Measurements from ENCODE around the gene EPX. TPM values are rescaled to one million over a fixed set of nuclear protein-coding genes. Genes with fewer than 3 reads are reported as not detected.

The EPX gene
- polyA plus RNA-seq, 1 donor (not counting 4 experiments of a cell fraction or from before 2014, with no cell fraction given): not detected

DNA sequence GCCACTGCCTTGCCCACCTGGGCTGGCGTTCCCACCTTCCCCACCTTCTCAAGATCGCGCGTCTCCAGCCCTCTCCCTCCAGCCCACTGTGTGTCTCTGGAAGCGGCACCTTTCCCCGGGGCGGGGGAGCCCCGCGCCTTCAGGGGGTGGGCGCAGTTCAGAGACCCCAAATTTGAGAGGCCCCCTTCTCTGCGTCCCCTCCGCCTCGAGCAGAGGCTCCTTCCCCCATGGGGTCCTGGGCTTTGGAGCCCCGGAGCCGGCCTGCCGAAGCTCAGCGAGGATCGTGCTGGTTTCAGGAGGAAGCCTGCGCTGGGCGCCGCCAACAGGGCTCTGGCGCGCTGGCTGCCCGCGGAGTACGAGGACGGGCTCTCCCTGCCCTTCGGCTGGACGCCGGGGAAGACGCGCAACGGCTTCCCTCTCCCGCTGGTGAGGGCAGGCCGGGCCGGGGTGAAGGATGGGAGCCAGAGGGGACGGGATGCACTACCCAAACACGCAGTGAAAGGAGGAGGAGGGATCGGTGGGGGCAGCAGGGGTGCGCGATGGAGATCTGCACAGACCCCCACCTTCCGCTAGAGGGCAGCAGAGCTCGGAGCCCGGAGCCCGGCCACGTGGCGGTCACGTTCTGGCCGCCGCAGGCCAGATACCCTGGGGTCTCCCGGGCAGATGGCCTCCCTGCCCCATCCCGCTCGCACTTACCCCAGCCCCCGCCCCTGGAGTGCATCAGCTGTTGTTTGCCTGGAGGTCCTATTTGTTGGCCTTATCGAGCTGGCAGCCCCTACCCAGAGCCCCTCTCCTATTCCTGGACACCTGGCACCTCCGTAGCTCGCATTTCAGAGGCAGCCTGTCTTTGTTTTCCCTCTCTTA lies 57.0 kb downstream of the EPX start:
- Histone ChIP-seq H3K36me3 (ENCODE audit: control insufficient read depth in 2 of 2, extremely low read depth in 1 of 2, insufficient read depth in 2 of 2, low read length in 2 of 2) (no peaks in the 10 kb centered on the region), H3K27ac (ENCODE audit: control insufficient read depth, insufficient read depth, low read length) (no peak overlapping the region), H3K4me2 (ENCODE audit: control insufficient read depth, extremely low read depth, insufficient read depth, low read depth, low read length) (peak overlapping the region; percentile 80), H4K20me1 (ENCODE audit: control insufficient read depth, extremely low read depth, insufficient read depth, low read length) (no peaks in the 10 kb centered on the region), H3K4me3 (ENCODE audit: control insufficient read depth in 2 of 3, extremely low read depth in 1 of 3, insufficient read depth in 2 of 3, low read depth in 1 of 3, low read length in 3 of 3) (peak overlapping the region; percentile 30 to 66 (median 57)), H3K9ac (ENCODE audit: control insufficient read depth, extremely low read depth, insufficient read depth, low read length) (no peak overlapping the region), H3K27me3 (ENCODE audit: control insufficient read depth, extremely low read depth, insufficient read depth, low read length) (peaks cover 42% of the 10 kb centered on the region), H3K4me1 (ENCODE audit: control insufficient read depth, extremely low read depth, insufficient read depth, low read length) (peaks cover 5% of the 10 kb centered on the region), H3K9me3 (ENCODE audit: control insufficient read depth, low read depth, low read length) (no peaks in the 10 kb centered on the region), H3K79me2 (ENCODE audit: control insufficient read depth, insufficient read depth, low read length) (no peaks in the 10 kb centered on the region), H2AFZ (ENCODE audit: control insufficient read depth, low read length) (peak overlapping the region; percentile 89), H3K9me1 (ENCODE audit: control insufficient read depth, extremely low read depth, insufficient read depth, low read length) (no peaks in the 10 kb centered on the region)
- TF ChIP-seq, protein P1, sequence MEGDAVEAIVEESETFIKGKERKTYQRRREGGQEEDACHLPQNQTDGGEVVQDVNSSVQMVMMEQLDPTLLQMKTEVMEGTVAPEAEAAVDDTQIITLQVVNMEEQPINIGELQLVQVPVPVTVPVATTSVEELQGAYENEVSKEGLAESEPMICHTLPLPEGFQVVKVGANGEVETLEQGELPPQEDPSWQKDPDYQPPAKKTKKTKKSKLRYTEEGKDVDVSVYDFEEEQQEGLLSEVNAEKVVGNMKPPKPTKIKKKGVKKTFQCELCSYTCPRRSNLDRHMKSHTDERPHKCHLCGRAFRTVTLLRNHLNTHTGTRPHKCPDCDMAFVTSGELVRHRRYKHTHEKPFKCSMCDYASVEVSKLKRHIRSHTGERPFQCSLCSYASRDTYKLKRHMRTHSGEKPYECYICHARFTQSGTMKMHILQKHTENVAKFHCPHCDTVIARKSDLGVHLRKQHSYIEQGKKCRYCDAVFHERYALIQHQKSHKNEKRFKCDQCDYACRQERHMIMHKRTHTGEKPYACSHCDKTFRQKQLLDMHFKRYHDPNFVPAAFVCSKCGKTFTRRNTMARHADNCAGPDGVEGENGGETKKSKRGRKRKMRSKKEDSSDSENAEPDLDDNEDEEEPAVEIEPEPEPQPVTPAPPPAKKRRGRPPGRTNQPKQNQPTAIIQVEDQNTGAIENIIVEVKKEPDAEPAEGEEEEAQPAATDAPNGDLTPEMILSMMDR (optimal IDR thresholded peaks at IDR 0.05 in 1 of 3, IDR thresholded peaks at IDR 0.05 in 1 of 3, conservative IDR thresholded peaks at IDR 0.05 in 1 of 3; ENCODE audit: extremely low read depth in 1 of 3, insufficient read depth in 2 of 3, low read length in 3 of 3): peak; percentile 80 to 99 (median 87)
- TF ChIP-seq EZH2 (IDR thresholded peaks at IDR 0.05; ENCODE audit: low read length): peak; percentile 24
- dilution Hi-C loops (cut with MboI; ENCODE audit: extremely low pct_ligation_motif_present, low sequenced_read_pairs): no loop called here
- DNase-seq (ENCODE audit: low read depth, low spot score) (no peak), FAIRE-seq (no peak)

DNA sequence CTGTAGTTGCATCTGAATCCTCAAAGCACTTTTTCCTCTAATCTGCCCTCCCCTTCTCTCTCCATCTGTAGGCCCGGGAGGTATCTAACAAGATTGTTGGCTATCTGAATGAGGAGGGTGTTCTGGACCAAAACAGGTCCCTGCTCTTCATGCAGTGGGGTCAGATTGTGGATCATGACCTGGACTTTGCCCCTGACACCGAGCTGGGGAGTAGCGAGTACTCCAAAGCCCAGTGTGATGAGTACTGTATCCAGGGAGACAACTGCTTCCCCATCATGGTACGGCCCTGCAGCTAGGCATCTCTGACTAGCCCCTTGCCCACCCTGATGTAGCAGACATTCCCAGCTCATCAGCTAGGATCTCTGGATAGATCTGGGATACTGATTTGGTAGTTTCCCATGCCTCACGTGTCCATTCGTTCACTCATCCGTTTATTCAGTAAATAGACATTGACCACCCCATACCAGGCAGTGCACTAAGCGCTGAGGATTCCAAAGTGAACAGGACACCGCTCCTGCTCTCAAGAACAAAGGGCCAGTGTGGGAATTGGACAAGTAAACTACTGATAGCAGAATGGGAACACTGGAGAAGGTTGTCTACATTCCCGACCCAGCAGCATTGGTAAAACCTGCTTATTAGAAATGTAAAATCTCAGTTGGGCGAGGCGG lies 58.0 kb downstream of the EPX start:
- no peak overlapping the region for H3K27ac ChIP-seq (ENCODE audit: control insufficient read depth, insufficient read depth, low read length)
- H3K36me3 ChIP-seq (ENCODE audit: control insufficient read depth in 2 of 2, extremely low read depth in 1 of 2, insufficient read depth in 2 of 2, low read length in 2 of 2): no peaks in the 10 kb centered on the region
- no peak overlapping the region for H3K4me2 ChIP-seq (ENCODE audit: control insufficient read depth, extremely low read depth, insufficient read depth, low read depth, low read length)
- DNase-seq (ENCODE audit: low read depth, low spot score): no peak
- no peak for FAIRE-seq
- peaks cover 5% of the 10 kb centered on the region for H3K4me1 ChIP-seq (ENCODE audit: control insufficient read depth, extremely low read depth, insufficient read depth, low read length)
- H3K9me3 ChIP-seq (ENCODE audit: control insufficient read depth, low read depth, low read length): no peaks in the 10 kb centered on the region
- H2AFZ ChIP-seq (ENCODE audit: control insufficient read depth, low read length): no peak overlapping the region
- H3K27me3 ChIP-seq (ENCODE audit: control insufficient read depth, extremely low read depth, insufficient read depth, low read length): peaks cover 38% of the 10 kb centered on the region
- dilution Hi-C loops (cut with MboI; ENCODE audit: extremely low pct_ligation_motif_present, low sequenced_read_pairs): no loop called here
- no peak overlapping the region for H3K9ac ChIP-seq (ENCODE audit: control insufficient read depth, extremely low read depth, insufficient read depth, low read length)
- no peak for TF ChIP-seq EZH2 (IDR thresholded peaks at IDR 0.05; ENCODE audit: low read length)
- TF ChIP-seq, protein P1 (optimal IDR thresholded peaks at IDR 0.05 in 1 of 3, IDR thresholded peaks at IDR 0.05 in 1 of 3, conservative IDR thresholded peaks at IDR 0.05 in 1 of 3; ENCODE audit: extremely low read depth in 1 of 3, insufficient read depth in 2 of 3, low read length in 3 of 3): no peak
- no peaks in the 10 kb centered on the region for H3K79me2 ChIP-seq (ENCODE audit: control insufficient read depth, insufficient read depth, low read length)
- no peaks in the 10 kb centered on the region for H3K9me1 ChIP-seq (ENCODE audit: control insufficient read depth, extremely low read depth, insufficient read depth, low read length)
- no peaks in the 10 kb centered on the region for H4K20me1 ChIP-seq (ENCODE audit: control insufficient read depth, extremely low read depth, insufficient read depth, low read length)
- no peak overlapping the region for H3K4me3 ChIP-seq (ENCODE audit: control insufficient read depth in 2 of 3, extremely low read depth in 1 of 3, insufficient read depth in 2 of 3, low read depth in 1 of 3, low read length in 3 of 3)

Data from keratinocyte (primary cell).